Measurements from ENCODE around the gene RNF144A.
A peak's percentile ranks its signal among the peaks of the same experiment; 100 is the strongest.

Gene RNF144A

GRCh38 chr2:7033136-7033960 lies 116.1 kb downstream of the RNF144A start:
- TF ChIP-seq CTCF (IDR thresholded peaks at IDR 0.05; ENCODE audit: low read depth, low read length), result no peak
- H3K4me3 ChIP-seq (replicated peaks in 1 of 2; ENCODE audit: low read depth in 2 of 2, low read length in 2 of 2), result no peak overlapping the region
- no peak for DNase-seq (ENCODE audit: low read depth in 2 of 2)

GRCh38 chr2:7034303-7034702 lies 117.1 kb downstream of the RNF144A start:
- no peak overlapping the region for H3K4me3 ChIP-seq (replicated peaks in 1 of 2; ENCODE audit: low read depth in 2 of 2, low read length in 2 of 2)
- TF ChIP-seq CTCF (IDR thresholded peaks at IDR 0.05; ENCODE audit: low read depth, low read length), result no peak
- peak in 1 of 2 donors; percentile 52 for DNase-seq (ENCODE audit: low read depth in 2 of 2)

- no peak for DNase-seq (ENCODE audit: low read depth in 2 of 2)
- TF ChIP-seq CTCF (IDR thresholded peaks at IDR 0.05; ENCODE audit: low read depth, low read length), result no peak
- H3K4me3 ChIP-seq (replicated peaks in 1 of 2; ENCODE audit: low read depth in 2 of 2, low read length in 2 of 2), result no peak overlapping the region
These were observed 118.7 kb downstream of the RNF144A start for GRCh38 chr2:7035884-7036283.

- DNase-seq (ENCODE audit: low read depth in 2 of 2), result peak; percentile 57 to 76
- TF ChIP-seq CTCF (IDR thresholded peaks at IDR 0.05; ENCODE audit: low read depth, low read length), result peak; percentile 57
- no peak overlapping the region for H3K4me3 ChIP-seq (replicated peaks in 1 of 2; ENCODE audit: low read depth in 2 of 2, low read length in 2 of 2)
These were observed 120.4 kb downstream of the RNF144A start for GRCh38 chr2:7037340-7038333.

GRCh38 chr2:7040547-7040946 lies 123.3 kb downstream of the RNF144A start:
- no peak overlapping the region for H3K4me3 ChIP-seq (replicated peaks in 1 of 2; ENCODE audit: low read depth in 2 of 2, low read length in 2 of 2)
- no peak for TF ChIP-seq CTCF (IDR thresholded peaks at IDR 0.05; ENCODE audit: low read depth, low read length)

GRCh38 chr2:7041421-7041820 lies 124.2 kb downstream of the RNF144A start:
- TF ChIP-seq CTCF (IDR thresholded peaks at IDR 0.05; ENCODE audit: low read depth, low read length), result no peak

More at GRCh38 chr2:7040547-7040946, 123.3 kb downstream of the RNF144A start:
- DNase-seq (ENCODE audit: low read depth in 2 of 2), result no peak

More at GRCh38 chr2:7041421-7041820, 124.2 kb downstream of the RNF144A start:
- DNase-seq (ENCODE audit: low read depth in 2 of 2), result no peak
- H3K4me3 ChIP-seq (replicated peaks in 1 of 2; ENCODE audit: low read depth in 2 of 2, low read length in 2 of 2), result no peak overlapping the region
